SK-N-DZ (cell line): ENCODE results near the gene CDH4.

Experiments used
- DNase-seq: peaks from one replicate; pipeline ENCODE4 v3.0.0-alpha.2; 2015; ENCODE audit warnings: low spot score

Gene CDH4

DNA sequence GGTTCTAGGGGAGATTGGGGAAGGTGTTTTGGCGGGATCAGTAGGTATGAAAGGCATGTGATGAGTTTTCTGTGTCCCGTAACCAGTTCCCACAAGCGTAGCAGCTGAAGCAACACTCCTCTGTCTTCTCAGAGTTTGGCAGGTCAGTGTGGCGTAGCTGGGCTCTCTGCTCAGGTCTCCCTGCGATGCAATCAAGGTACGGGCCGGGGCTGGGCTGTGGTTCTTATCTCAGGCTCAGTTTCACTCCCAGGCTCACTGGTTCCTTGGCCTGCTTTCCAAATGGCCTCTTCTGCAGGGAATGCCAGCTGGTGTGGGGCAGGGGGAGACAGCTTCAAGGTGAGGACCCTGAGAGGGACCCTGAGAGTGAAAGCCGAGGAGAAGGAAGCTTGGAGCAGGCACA is 280.7 kb downstream of the CDH4 start:
- DNase-seq: no peak

DNA sequence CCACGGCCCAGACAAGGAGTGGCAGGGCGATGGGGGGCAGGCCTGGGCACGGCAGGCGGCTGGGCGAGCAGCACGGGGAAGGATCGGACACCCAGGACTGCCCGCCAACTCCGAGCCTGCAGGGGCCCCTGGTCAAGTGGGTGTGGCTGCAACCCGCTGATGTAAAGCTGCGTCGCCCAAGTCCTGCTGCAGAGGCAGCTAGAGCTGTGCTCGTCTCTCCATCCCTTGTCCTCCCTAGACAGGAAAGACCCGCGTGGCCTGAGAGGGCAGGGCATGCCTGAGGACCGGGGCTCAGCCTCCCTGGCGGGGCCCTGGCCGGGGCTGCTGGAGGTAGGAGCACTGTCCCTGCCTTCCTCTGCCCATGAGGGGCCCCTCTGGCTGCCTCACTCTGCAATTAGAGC is 281.2 kb downstream of the CDH4 start:
- DNase-seq: no peak

DNA sequence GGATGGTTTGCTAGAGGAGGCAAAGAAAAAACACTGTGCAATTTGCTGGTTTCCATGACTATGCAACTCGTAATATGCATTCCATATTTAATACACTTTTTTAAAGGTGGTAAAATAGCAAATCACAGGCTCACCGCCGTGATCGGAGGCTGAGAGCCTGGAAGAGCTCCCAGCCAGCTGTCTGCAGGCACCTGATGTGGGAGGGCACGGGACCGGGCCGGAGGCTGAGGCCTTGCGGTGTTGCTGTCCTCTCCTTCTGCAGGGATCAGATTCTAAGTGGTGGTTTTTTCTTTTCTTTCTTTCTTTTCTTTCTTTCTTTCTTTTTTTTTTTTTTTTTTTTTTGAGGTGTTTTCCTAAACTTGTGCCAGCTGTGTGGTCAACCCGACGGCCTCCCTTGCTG is 282.3 kb downstream of the CDH4 start:
- DNase-seq: no peak

GRCh38 chr20:61535091-61535490 is 283.0 kb downstream of the CDH4 start:
- DNase-seq: no peak

- DNase-seq: no peak
Observed at GRCh38 chr20:61535536-61535935, 283.5 kb downstream of the CDH4 start.

GRCh38 chr20:61535956-61536355 is 283.9 kb downstream of the CDH4 start:
- DNase-seq: no peak

- DNase-seq: no peak
Observed at GRCh38 chr20:61536671-61537070, 284.6 kb downstream of the CDH4 start.

GRCh38 chr20:61537239-61538182 is 285.4 kb downstream of the CDH4 start:
- DNase-seq: no peak

- DNase-seq: no peak
Observed at GRCh38 chr20:61538183-61538942, 286.3 kb downstream of the CDH4 start.

DNA sequence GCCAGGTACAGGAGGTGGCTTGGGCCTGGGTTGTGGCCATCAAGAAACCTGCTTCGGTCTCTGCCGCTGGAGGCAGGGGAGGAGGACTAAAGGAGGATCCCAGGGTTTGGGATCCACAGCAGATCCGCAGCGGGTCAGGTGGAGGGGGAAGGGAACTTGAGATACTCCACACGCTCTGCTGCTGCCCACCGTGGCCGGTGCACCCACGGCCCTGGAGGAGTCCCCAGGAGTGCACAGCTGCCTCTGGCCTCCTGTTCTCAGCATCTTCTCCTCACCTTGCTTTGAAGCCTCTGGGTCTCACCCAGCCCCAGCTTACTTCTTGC is 286.8 kb downstream of the CDH4 start:
- no peak for DNase-seq

DNA sequence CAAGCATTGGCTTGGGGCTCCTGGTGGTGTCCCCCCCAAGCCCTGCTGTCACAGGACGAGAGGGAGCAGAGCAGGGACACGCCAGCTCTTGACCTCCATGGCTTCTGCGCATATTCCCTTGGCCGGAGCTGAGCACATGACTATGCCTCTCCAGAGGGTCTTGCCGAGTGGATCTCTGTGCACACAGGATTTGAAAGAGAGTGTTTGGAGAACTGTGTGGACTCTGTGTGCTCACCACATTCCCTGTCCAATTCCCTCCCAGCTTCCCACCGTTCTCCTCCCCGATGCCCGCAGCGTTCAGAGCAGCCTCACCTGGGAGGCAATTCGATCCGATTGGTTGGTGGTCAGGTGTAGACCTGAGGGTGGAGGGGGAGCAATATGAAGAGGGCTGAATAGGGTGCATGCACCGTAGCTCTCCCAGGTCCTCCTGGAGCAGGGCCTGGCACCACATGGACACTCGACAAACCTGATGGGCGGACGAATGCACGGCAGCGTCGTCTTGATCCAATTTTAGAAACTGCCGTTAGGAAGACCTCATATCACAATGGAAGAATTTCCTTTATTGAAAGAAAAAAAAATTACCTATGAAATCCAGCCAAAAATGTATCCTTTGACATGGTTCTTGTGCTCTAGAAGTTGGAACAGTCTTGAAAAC is 287.8 kb downstream of the CDH4 start:
- no peak for DNase-seq

DNA sequence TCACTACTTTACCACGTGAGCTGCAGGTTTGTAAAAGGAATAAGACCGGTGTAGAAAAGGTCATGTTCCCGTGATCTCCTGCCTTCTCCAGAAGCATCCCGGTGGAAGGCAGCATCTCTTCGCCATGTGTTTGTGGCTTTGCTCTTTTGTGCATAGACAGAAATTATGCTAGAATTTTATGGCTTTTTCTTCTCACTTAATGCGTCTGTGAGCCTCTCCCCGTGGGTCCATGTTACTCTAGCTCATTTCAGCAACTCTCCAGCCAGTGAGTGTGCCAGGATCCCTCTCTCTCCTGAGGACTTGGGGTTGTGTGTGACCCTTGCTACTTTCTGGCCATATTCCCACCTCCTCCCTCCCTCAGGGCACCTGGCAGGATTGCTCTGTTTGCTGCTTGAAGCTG is 289.5 kb downstream of the CDH4 start:
- DNase-seq: no peak

- DNase-seq: no peak
Observed at GRCh38 chr20:61543086-61543485, 291.0 kb downstream of the CDH4 start.

- DNase-seq: no peak
Observed at GRCh38 chr20:61543931-61544745, 292.1 kb downstream of the CDH4 start.

DNA sequence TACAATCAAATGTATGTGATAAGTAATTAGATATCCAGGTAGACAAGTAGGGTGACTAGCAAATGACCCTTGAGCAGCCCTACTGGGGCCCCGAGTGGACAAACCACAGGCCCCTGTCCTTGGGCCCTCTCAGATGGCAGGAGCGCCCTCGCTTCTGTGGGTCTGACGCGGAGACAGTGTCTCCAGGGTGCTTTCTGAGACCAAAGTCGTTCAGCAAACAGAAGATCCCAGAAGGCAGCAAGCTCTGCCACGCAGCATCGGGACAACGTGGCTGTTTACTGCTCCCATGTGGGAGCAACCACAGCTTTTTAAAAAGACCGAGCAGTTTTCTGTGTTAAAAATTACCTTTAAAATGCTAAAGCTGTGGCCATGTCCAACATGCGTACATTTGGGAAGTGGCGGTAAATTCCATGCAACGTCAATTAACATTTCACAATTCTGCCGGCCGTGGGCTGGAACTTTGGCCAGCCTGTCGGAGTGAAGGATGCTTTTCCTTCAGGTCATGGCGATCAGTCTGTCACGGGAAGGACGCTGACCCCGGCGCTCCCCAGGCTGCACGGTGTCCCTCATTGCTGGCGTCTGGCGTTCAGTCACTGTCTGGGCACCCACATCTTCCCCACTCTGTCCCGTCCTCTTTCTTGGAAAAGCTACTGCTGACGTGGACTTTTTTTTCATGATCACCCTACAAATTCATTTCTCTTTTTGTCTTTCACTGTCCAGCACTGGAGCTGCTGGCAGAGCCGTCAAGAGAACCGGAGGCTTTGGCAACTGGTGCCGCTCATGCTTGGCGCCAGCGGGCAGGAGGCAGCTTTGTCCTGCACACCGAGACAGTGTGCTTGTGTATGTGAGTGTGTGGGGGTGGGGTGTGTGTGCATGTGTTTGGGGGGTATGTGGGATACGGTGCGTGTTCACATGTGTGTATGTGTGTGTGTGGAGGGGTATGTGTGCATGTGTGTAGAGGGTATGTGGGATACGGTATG is 293.1 kb downstream of the CDH4 start:
- no peak for DNase-seq

DNA sequence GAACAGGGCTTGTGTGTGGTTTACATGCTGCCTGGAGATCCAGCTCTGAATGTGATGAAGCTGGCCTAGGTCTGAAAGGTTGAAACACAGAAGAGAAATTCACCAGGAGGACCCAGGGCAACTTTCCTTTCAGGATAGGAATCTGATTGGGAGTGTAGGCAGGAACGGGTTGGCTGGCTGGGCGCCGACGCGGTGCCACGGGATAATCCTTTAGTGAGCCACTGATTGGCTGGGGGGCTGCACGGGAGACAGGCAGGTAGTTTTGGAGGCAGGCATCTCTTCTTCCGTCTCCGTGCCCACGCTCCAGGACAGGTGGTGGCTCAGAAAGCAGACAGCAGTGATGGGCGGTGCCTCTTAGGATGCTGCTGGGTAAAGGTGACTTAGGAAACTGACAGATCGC is 294.6 kb downstream of the CDH4 start:
- DNase-seq: no peak

GRCh38 chr20:61548069-61548468 is 296.0 kb downstream of the CDH4 start:
- DNase-seq: no peak

DNA sequence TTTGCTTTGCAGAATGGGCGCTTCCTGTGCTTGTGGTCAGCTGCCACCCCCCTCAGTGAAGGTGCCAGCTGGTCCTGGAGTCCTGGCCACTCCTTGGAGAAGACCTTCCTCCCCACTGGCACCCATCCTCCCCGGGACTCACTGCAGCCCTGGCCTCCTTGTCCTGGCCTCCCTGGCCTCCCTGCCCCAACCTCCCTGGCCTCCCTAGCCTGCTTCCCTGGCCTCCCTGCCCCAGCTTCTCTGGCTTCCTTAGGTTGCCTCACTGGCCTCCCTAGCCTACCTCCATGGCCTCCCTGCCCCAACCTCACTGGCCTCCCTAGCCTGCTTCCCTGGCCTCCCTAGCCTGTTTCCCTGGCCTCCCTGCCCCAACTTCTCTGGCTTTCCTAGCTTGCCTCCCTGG is 297.8 kb downstream of the CDH4 start:
- no peak for DNase-seq

DNA sequence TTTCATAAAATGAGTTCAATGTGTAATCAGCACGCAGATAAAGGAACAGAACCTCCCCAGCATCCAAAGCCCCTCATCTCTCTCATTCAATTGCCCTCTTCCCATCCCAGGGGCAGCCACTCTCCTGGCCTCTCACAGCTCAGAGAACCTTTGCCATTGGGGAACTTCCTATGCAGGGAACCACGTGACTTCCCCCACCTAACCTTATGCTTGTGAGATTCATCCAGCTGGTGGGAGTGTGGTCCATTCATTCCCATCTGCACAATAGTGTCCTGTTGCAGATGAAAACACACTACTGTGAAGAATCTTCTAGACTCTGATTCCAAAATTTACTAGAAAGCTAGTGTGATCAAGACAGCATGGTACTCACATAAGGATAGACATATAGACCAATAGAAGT is 299.3 kb downstream of the CDH4 start:
- no peak for DNase-seq

GRCh38 chr20:61554617-61555016 is 302.6 kb downstream of the CDH4 start:
- no peak for DNase-seq
